CD8-positive, alpha-beta memory T cell (primary cell): ENCODE results near the gene C2orf66. TPM values are rescaled to one million over a fixed set of nuclear protein-coding genes. Genes with fewer than 3 reads are reported as not detected.

Experiments used
- CTCF ChIA-PET: fragments of 350-600 bp; sonication (Branson Sonifier 250); formaldehyde crosslinking; loops from one replicate; lab custom pipeline; 2021; ENCODE audit warnings: antibody characterized with exemption; lab: Charles Lee
- POLR2A ChIA-PET: fragments of 350-600 bp; sonication (Branson Sonifier 250); formaldehyde crosslinking; loops from one replicate; lab custom pipeline; 2021; ENCODE audit warnings: antibody characterized with exemption; lab: Charles Lee
- DNase-seq, 5 donors: peaks; one replicate each; pipeline versions ENCODE4 v3.0.0 to v3.0.0-alpha.2; 2020 to 2022; ENCODE audit warnings: mixed read lengths in 1 of 5
- H3K27ac ChIP-seq: one replicate; pipeline ENCODE4 v1.7.0; 2013; ENCODE audit warnings: low read depth, mild to moderate bottlenecking, low read length, moderate library complexity
- H3K27me3 ChIP-seq: 2 replicates; pipeline ENCODE4 v1.7.0; 2013; ENCODE audit warnings: low read length, mild to moderate bottlenecking; ENCODE audit not compliant: insufficient read depth, poor library complexity, severe bottlenecking
- H3K36me3 ChIP-seq: 2 replicates; pipeline ENCODE4 v1.7.0; 2013; ENCODE audit warnings: mild to moderate bottlenecking, low read length, moderate library complexity; ENCODE audit not compliant: insufficient read depth
- H3K4me1 ChIP-seq: 2 replicates; pipeline ENCODE4 v1.7.0; 2013; ENCODE audit warnings: mild to moderate bottlenecking, low read length, moderate library complexity; ENCODE audit not compliant: insufficient read depth
- H3K4me3 ChIP-seq: 2 replicates; pipeline ENCODE4 v1.7.0; 2013; ENCODE audit warnings: mild to moderate bottlenecking, low read length
- H3K9me3 ChIP-seq: 2 replicates; pipeline ENCODE4 v1.7.0; 2013; ENCODE audit warnings: mild to moderate bottlenecking, low read length
- H3K27ac Mint-ChIP-seq, 8 donors: one replicate each; pipeline ENCODE4 v1.8.0; 2020 to 2021; ENCODE audit warnings: mixed read lengths in 8 of 8, mild to moderate bottlenecking in 6 of 8, inconsistent platforms in 3 of 8, moderate library complexity in 3 of 8
- H3K27me3 Mint-ChIP-seq, 2 donors: one replicate each; pipeline ENCODE4 v1.8.0; 2020 to 2021; ENCODE audit warnings: mixed read lengths in 2 of 2, mild to moderate bottlenecking in 1 of 2, moderate library complexity in 1 of 2
- H3K36me3 Mint-ChIP-seq, 3 donors: one replicate each; pipeline ENCODE4 v1.8.0; 2020 to 2021; ENCODE audit warnings: mixed read lengths in 3 of 3, inconsistent platforms in 1 of 3, mild to moderate bottlenecking in 1 of 3
- H3K4me1 Mint-ChIP-seq, 3 donors: one replicate each; pipeline ENCODE4 v1.8.0; 2020 to 2021; ENCODE audit warnings: mixed read lengths in 3 of 3, inconsistent platforms in 1 of 3, mild to moderate bottlenecking in 1 of 3
- H3K4me3 Mint-ChIP-seq, 7 donors: one replicate each; pipeline ENCODE4 v1.8.0; 2020 to 2021; ENCODE audit warnings: mixed read lengths in 7 of 7, mild to moderate bottlenecking in 6 of 7, moderate library complexity in 4 of 7, inconsistent platforms in 2 of 7
- H3K9me3 Mint-ChIP-seq, 5 donors: one replicate each; pipeline ENCODE4 v1.8.0; 2020 to 2022; ENCODE audit warnings: mixed read lengths in 5 of 5, mild to moderate bottlenecking in 3 of 5, moderate library complexity in 2 of 5, inconsistent platforms in 1 of 5
- polyA plus RNA-seq: library from polyadenylated mRNA; unstranded; fragments of 300-500 nt; fragmentation: Illumina TruSeq; gene quantifications from one replicate; pipeline ENCODE4 v1.2.3, GENCODE V29; 2021
- total RNA-seq, 2 experiments: library from RNA; stranded (reverse); gene quantifications; one replicate each; pipeline ENCODE4 v1.2.3, GENCODE V29; 2021

The C2orf66 gene
- total and polyA plus RNA-seq, 3 experiments from 2014 or later: not detected

- Histone ChIP-seq H3K27me3 (no peaks in the 10 kb centered on the region), H3K27ac (no peak overlapping the region), H3K36me3 (no peaks in the 10 kb centered on the region), H3K9me3 (no peaks in the 10 kb centered on the region), H3K4me1 (no peaks in the 10 kb centered on the region), H3K4me3 (no peak overlapping the region)
- ChIA-PET POLR2A (interaction anchor here (0.6 kb wide), 2 partner anchors 9 to 269 kb away, joined by 3 to 9 read pairs; no protein-coding TSS in a partner anchor), CTCF (interaction anchor here (0.7 kb wide), 1 partner anchor 177 kb away, joined by 3 read pairs; no protein-coding TSS in a partner anchor)
- no peak overlapping the region for H3K27ac Mint-ChIP-seq
- peaks cover 16 to 39% (median 37%) of the 10 kb centered on the region in 5 donors for H3K9me3 Mint-ChIP-seq
- H3K4me3 Mint-ChIP-seq: no peak overlapping the region
- no peak for DNase-seq
- H3K36me3 Mint-ChIP-seq: peaks cover 13 to 36% (median 14%) of the 10 kb centered on the region in 3 donors
- peaks cover 0 to 2% of the 10 kb centered on the region in 2 donors for H3K27me3 Mint-ChIP-seq
- H3K4me1 Mint-ChIP-seq: no peaks in the 10 kb centered on the region
These were observed 50.4 kb downstream of the C2orf66 start for GRCh38 chr2:196758474-196759377.

Other genes starting within 250 kb of the C2orf66 start
- under 1 TPM; 0.81 to 0.97 TPM for gene HECW2, start 215.8 kb downstream of the C2orf66 start, total RNA-seq
- gene HECW2, start 215.8 kb downstream of the C2orf66 start, polyA plus RNA-seq: not detected
- 1 to 10 TPM; 7.9 to 8.2 TPM for gene CCDC150, start 169.6 kb downstream of the C2orf66 start, total RNA-seq
- gene CCDC150, start 169.6 kb downstream of the C2orf66 start, polyA plus RNA-seq: 0.07 TPM
- 10 to 100 TPM; 54.0 to 59.9 TPM for gene GTF3C3, start 9.7 kb downstream of the C2orf66 start, total RNA-seq
- 16.9 TPM for gene GTF3C3, start 9.7 kb downstream of the C2orf66 start, polyA plus RNA-seq
- 1 to 10 TPM; 7.1 to 8.7 TPM for gene PGAP1, start 117.4 kb upstream of the C2orf66 start, total RNA-seq
- 1.5 TPM for gene PGAP1, start 117.4 kb upstream of the C2orf66 start, polyA plus RNA-seq